Skeletal muscle satellite cell (primary cell): ENCODE results near the gene XIST.
"Not testable (repeated sequence)": the region's sequence is repeated elsewhere in the genome, so short reads cannot be mapped to it uniquely, and the experiment has no call there.

Experiments used
- H3K27me3 ChIP-seq: 2 replicates; pipeline ENCODE4 v1.7.0; 2013; ENCODE audit warnings: low read length; ENCODE audit not compliant: control insufficient read depth, insufficient read depth
- H3K36me3 ChIP-seq: 2 replicates; pipeline ENCODE4 v1.7.0; 2013; ENCODE audit warnings: mild to moderate bottlenecking, control low read depth, low read length; ENCODE audit not compliant: insufficient read depth
- H3K4me1 ChIP-seq: 2 replicates; pipeline ENCODE4 v1.7.0; 2013; ENCODE audit warnings: low read length; ENCODE audit not compliant: control insufficient read depth, insufficient read depth
- H3K4me2 ChIP-seq: 2 replicates; pipeline ENCODE4 v1.7.0; 2013; ENCODE audit warnings: mild to moderate bottlenecking, low read length
- H3K4me3 ChIP-seq: 2 replicates; pipeline ENCODE4 v1.7.0; 2013; ENCODE audit warnings: low read length
- H3K9ac ChIP-seq: 2 replicates; pipeline ENCODE4 v1.7.0; 2013; ENCODE audit warnings: mild to moderate bottlenecking, low read depth, low read length, moderate library complexity
- H3K9me3 ChIP-seq: replicated peaks from 2 replicates; pipeline ENCODE4 v1.7.0; 2013; ENCODE audit warnings: mild to moderate bottlenecking, control low read depth, low read length

XIST gene

GRCh38 chrX:73823473-73824004, 29.0 kb downstream of the XIST start:
- no peak overlapping the region for H3K4me3 ChIP-seq

DNA sequence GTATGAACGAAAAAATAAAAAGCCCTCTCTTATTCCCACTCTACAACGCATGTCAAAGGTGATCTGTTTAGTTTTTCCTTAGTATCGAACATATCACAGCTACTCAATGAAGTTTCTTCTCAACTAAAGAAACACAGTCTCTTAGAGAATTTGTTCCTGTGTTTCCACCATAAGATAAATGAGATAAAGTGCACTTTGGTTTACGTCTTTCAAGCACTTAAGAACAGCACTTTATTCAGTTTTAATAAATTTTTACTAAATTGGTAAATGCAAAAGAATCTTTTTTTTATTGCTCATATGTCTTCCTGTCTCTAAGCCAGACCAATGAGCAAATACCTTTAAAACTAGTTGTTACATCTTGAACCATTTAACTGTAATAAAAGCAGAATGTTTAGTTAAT, 29.7 kb downstream of the XIST start:
- Histone ChIP-seq H3K27me3 (no peaks in the 10 kb centered on the region), H3K4me2 (no peak overlapping the region), H3K9me3 (no peaks in the 10 kb centered on the region), H3K4me1 (no peaks in the 10 kb centered on the region), H3K9ac (no peak overlapping the region), H3K36me3 (peaks cover 49% of the 10 kb centered on the region), H3K4me3 (no peak overlapping the region)

More at GRCh38 chrX:73823473-73824004, 29.0 kb downstream of the XIST start:
- Histone ChIP-seq H3K4me1 (no peaks in the 10 kb centered on the region), H3K4me2 (no peak overlapping the region), H3K9ac (no peak overlapping the region), H3K27me3 (no peaks in the 10 kb centered on the region), H3K36me3 (peaks cover 56% of the 10 kb centered on the region), H3K9me3 (no peaks in the 10 kb centered on the region)

DNA sequence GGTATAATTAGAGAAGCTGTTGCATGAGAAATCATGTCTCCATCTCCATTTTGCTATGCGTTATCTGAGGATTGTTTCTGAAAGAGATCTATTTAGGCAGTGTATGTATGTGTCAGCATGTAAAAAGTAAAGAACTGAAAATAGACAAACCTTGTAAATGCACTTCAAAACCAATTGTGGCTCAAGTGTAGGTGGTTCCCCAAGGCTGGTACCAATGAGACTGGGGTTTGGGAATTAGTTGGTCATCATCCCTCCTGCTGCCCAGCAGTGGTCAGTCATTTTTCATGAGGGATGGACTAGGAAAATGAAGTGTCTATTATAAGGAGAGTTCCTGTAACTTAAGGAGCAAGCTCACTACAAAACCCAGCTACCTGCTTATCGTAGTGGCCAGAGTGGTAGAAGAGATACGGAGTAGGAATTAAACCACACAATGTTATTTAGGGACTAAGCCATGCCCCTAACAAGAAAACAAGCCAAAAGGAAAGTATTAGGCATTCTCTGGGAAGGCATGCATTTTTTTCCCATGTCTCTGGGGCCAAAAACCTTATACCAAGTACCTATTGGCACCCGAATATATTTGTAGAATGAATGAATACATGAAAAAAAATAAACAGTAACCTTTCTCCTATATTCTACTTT, 30.5 kb downstream of the XIST start:
- H3K4me2 ChIP-seq = no peak overlapping the region
- no peaks in the 10 kb centered on the region for H3K9me3 ChIP-seq
- H3K9ac ChIP-seq = no peak overlapping the region
- H3K4me1 ChIP-seq = no peaks in the 10 kb centered on the region
- no peaks in the 10 kb centered on the region for H3K27me3 ChIP-seq
- H3K4me3 ChIP-seq = no peak overlapping the region
- peaks cover 43% of the 10 kb centered on the region for H3K36me3 ChIP-seq

DNA sequence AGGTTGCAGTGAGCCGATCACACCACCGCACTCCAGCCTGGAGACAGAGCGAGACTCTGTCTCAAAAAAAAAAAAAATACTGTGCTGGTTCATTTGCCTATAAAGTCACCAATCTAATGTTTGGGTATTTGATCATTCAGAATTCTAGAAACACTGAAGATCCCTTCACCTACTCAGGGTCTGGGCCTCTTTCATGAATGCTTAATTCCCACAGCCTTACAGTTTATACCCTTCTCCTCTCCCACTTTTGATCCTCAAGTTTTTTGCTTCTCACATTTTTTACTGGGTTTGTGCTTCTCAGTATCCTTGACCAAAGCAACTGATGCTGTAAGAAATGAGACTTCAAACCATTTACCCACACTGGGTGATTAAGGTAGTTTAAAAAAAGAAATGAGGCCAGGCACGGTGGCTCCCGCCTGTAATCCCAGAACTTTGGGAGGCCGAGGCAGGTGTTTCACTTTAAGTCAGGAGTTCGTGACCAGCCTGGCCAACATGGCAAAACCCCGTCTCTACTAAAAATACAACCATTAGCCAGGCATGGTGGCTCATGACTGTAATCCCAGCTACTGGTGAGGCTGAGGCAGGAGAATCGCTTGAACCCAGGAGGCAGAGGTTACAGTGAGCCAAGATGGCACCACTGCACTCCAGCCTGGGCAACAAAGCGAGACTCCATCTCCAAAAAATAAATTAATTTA, 32.5 kb downstream of the XIST start:
- H3K27me3 ChIP-seq, H3K4me1 ChIP-seq, H3K4me2 ChIP-seq, H3K9ac ChIP-seq, H3K9me3 ChIP-seq, H3K4me3 ChIP-seq: not testable (repeated sequence)
- peaks cover 24% of the 10 kb centered on the region for H3K36me3 ChIP-seq

DNA sequence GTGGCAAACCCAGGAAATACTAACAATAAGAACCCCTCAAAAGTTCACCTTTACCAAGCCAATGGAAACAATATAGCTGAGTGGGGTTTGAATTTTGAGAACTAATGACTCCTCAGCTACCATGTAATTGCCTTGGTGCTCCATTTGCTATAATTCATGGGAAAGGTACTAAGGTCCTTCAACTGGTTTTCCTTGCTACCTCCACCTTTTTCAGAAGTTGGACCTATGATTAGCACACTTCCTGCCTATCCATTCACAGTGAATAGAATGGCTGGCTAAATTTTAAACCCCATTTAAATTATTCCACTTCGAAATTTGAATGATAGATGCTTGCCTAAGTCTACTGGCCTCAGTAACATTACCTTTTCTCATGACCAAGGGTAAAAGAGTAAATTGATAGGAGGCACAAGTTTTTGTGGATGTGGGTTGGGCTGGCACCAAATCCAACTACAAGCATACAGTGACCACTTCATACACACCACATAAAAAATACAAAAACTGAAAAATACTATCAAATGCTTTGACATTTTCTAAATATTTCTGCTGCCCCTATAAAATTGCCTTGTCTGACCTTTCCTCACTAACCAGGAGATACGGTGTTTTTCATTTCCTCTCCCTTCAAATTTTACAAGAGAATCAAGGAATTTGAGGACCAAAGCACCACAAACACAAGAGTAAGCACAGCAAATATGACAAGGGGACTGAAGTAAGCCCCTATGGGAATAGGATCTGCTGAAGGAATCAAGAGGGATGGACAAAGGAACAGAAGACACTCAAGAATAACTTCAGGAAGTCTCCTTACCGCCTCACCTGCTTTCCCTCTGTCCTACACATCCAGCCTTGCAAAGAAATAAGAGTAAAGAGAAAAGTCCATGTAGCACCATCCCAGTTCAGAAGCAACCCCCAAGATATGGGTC, 34.1 kb downstream of the XIST start:
- H3K4me3 ChIP-seq = no peak overlapping the region
- H3K27me3 ChIP-seq = peaks cover 8% of the 10 kb centered on the region
- H3K4me1 ChIP-seq = no peaks in the 10 kb centered on the region
- H3K36me3 ChIP-seq = peaks cover 20% of the 10 kb centered on the region
- H3K9me3 ChIP-seq = no peaks in the 10 kb centered on the region
- H3K9ac ChIP-seq = no peak overlapping the region
- H3K4me2 ChIP-seq = no peak overlapping the region

DNA sequence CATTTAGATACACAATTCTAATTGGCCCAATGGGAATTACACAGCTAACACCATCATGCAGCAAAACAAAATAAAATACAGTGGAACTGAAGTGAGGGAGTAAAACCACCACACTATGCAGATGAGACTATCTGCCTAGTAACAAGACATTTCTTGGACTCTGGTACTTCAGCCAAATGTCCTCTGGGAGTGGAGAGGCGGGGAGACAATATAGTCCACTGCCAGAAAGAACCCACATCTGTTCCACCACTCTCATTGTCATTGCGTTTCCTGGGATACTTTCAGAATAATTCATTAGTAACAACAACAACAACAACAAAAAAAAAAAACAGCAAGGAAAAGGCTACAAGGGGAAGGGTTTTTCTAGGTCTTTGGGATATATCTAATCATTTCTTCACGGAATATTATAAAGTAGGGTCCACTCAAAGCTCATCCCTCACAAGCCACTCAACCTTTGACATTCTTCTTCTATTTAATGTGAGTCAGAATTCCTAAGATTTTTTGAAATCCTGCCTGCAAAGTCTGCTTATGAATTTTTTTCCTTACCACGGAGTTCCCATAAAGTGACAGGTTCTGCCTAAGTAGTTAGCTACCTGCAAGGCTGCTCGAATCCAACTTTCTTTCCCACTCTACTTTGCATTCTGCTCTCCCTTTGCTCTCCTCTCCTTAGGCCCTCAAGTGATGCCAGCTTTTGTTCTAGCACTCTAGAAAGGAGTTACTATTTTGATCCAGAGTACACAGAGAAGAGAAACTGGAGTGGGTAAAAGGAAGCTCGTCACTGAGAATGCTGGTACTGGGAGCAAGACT, 34.9 kb downstream of the XIST start:
- no peaks in the 10 kb centered on the region for H3K4me1 ChIP-seq
- no peak overlapping the region for H3K9ac ChIP-seq
- H3K9me3 ChIP-seq = no peaks in the 10 kb centered on the region
- H3K27me3 ChIP-seq = peaks cover 8% of the 10 kb centered on the region
- H3K36me3 ChIP-seq = peaks cover 16% of the 10 kb centered on the region
- no peak overlapping the region for H3K4me3 ChIP-seq
- no peak overlapping the region for H3K4me2 ChIP-seq

DNA sequence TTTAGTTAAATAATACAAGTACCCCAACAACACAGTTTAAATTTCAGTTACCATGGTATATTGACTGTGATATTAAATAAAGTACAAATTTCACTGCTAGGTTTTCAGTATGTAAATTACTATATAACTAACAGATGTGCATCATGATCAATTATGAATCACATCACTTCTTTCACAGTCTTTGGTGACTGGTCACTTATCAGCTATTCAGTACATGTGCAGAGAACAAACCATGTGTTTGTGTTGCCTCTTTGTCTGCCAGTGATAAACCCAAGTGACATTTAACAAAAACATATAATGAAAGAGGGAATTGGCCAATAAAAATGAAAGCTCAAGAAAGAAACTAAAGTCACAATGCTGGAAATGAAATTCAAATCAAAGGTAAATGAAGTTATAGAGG, 40.3 kb downstream of the XIST start:
- no peaks in the 10 kb centered on the region for H3K9me3 ChIP-seq
- no peaks in the 10 kb centered on the region for H3K4me1 ChIP-seq
- H3K4me3 ChIP-seq = no peak overlapping the region
- H3K27me3 ChIP-seq = peaks cover 8% of the 10 kb centered on the region
- H3K9ac ChIP-seq = no peak overlapping the region
- no peak overlapping the region for H3K4me2 ChIP-seq
- no peaks in the 10 kb centered on the region for H3K36me3 ChIP-seq

- H3K9ac ChIP-seq, H3K4me2 ChIP-seq, H3K9me3 ChIP-seq, H3K4me3 ChIP-seq, H3K36me3 ChIP-seq, H3K4me1 ChIP-seq: not testable (repeated sequence)
- peaks cover 14% of the 10 kb centered on the region for H3K27me3 ChIP-seq
Observed at GRCh38 chrX:73804109-73804508, 48.4 kb downstream of the XIST start.

GRCh38 chrX:73799888-73800287, 52.6 kb downstream of the XIST start:
- H3K36me3 ChIP-seq = no peaks in the 10 kb centered on the region
- peaks cover 28% of the 10 kb centered on the region for H3K27me3 ChIP-seq
- H3K9ac ChIP-seq = no peak overlapping the region
- no peaks in the 10 kb centered on the region for H3K9me3 ChIP-seq
- H3K4me3 ChIP-seq = no peak overlapping the region
- H3K4me2 ChIP-seq = no peak overlapping the region
- H3K4me1 ChIP-seq = no peaks in the 10 kb centered on the region

GRCh38 chrX:73792511-73792910, 60.0 kb downstream of the XIST start:
- H3K4me3 ChIP-seq = not testable (repeated sequence)

DNA sequence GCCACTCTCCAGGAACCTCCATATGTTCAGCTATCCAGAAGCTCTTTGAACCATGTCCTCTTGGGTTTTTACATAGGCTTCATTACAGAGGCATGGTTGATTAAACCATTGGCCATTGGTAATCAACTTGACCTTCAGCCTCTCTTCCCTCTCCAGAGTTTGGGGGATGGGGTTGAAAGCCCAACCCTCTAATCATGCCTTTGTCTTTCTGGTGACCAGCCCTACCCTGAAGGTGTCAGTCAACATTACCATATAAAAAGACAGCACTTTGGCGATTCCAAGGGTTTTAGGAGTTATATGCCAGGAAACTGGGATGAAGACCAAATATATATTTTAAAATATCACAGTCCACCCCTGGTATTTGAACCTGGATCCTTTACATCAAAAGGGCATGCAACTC, 67.0 kb downstream of the XIST start:
- Histone ChIP-seq H3K4me2 (no peak overlapping the region), H3K36me3 (no peaks in the 10 kb centered on the region), H3K9me3 (no peaks in the 10 kb centered on the region), H3K4me1 (no peaks in the 10 kb centered on the region), H3K9ac (no peak overlapping the region), H3K4me3 (no peak overlapping the region), H3K27me3 (peaks cover 22% of the 10 kb centered on the region)

More at GRCh38 chrX:73792511-73792910, 60.0 kb downstream of the XIST start:
- not testable (repeated sequence) for H3K4me1 ChIP-seq, H3K36me3 ChIP-seq, H3K9me3 ChIP-seq, H3K4me2 ChIP-seq, H3K9ac ChIP-seq
- peaks cover 22% of the 10 kb centered on the region for H3K27me3 ChIP-seq
